GM18951 (cell line): ENCODE data around the gene PGS1.

Source experiments
- POLR2A ChIP-seq: IDR thresholded peaks from 4 replicates; pipeline ENCODE4 v1.6.1; 2011; ENCODE audit warnings: mild to moderate bottlenecking; ENCODE audit not compliant: insufficient read length, insufficient read depth; ENCODE audit errors: extremely low read depth
- in situ Hi-C: fragments of 300-500 bp; cut with MboI; formaldehyde crosslinking; loops from one replicate; pipeline ENCODE4 v1.12.0; 2022; ENCODE audit warnings: low sequenced_read_pairs, mixed read lengths, inconsistent platforms; ENCODE audit not compliant: unreplicated experiment

Gene PGS1

GRCh38 chr17:78364436-78365281 lies 13.8 kb upstream of the PGS1 start:
- in situ Hi-C loops: loop anchor here (10.0 kb wide), 1 partner anchor 60 kb away; no protein-coding TSS in a partner anchor
- TF ChIP-seq POLR2A: no peak

GRCh38 chr17:78365561-78366108 lies 12.8 kb upstream of the PGS1 start:
- TF ChIP-seq POLR2A: no peak
- in situ Hi-C loops: loop anchor here (10.0 kb wide), 1 partner anchor 59 kb away; no protein-coding TSS in a partner anchor

- TF ChIP-seq POLR2A: no peak
- in situ Hi-C loops: loop anchor here (10.0 kb wide), 1 partner anchor 59 kb away; no protein-coding TSS in a partner anchor
Observed at GRCh38 chr17:78366109-78366848, 12.2 kb upstream of the PGS1 start.

GRCh38 chr17:78367193-78367592 lies 11.3 kb upstream of the PGS1 start:
- in situ Hi-C loops: loop anchor here (10.0 kb wide), 1 partner anchor 58 kb away; no protein-coding TSS in a partner anchor
- no peak for TF ChIP-seq POLR2A

GRCh38 chr17:78368348-78368747 lies 10.1 kb upstream of the PGS1 start:
- TF ChIP-seq POLR2A: no peak
- in situ Hi-C loops: loop anchor here (10.0 kb wide), 1 partner anchor 56 kb away; no protein-coding TSS in a partner anchor

- in situ Hi-C loops: loop anchor here (10.0 kb wide), 1 partner anchor 56 kb away; no protein-coding TSS in a partner anchor
- no peak for TF ChIP-seq POLR2A
Observed at GRCh38 chr17:78368854-78369495, 9.5 kb upstream of the PGS1 start.

GRCh38 chr17:78369791-78370381 lies 8.6 kb upstream of the PGS1 start:
- in situ Hi-C loops: loop anchor here (10.0 kb wide), 1 partner anchor 55 kb away; no protein-coding TSS in a partner anchor
- TF ChIP-seq POLR2A: no peak

- TF ChIP-seq POLR2A: no peak
- in situ Hi-C loops: no loop called here
Observed at GRCh38 chr17:78371056-78371455, 7.4 kb upstream of the PGS1 start.

GRCh38 chr17:78372841-78373240 lies 5.6 kb upstream of the PGS1 start:
- in situ Hi-C loops: no loop called here

GRCh38 chr17:78374189-78374588 lies 4.3 kb upstream of the PGS1 start:
- no peak for TF ChIP-seq POLR2A
- in situ Hi-C loops: no loop called here

More at GRCh38 chr17:78372841-78373240, 5.6 kb upstream of the PGS1 start:
- TF ChIP-seq POLR2A: no peak

- no peak for TF ChIP-seq POLR2A
- in situ Hi-C loops: no loop called here
Observed at GRCh38 chr17:78374631-78375274, 3.7 kb upstream of the PGS1 start.
